ENCODE results near the gene PSME1. TPM values are rescaled to one million over a fixed set of nuclear protein-coding genes. Genes with fewer than 3 reads are reported as not detected.

The PSME1 gene
- total and polyA plus RNA-seq, 2 of the 13 experiments (the other 11 are each of a cell fraction or from before 2014, with no cell fraction given), result 159 to 608 TPM

GRCh38 chr14:24146978-24147760, 11.2 kb downstream of the PSME1 start, which contains the start of gene RNF31 (continued):
- no peak for TF ChIP-seq SP1 (IDR thresholded peaks at IDR 0.05)
- peak; percentile 93 for TF ChIP-seq SP1 (CRISPR knock-in tag; IDR thresholded peaks at IDR 0.05)
- peak; percentile 21; the same call in 1 of the 2 replicates for TF ChIP-seq ZNF772 (CRISPR knock-in tag; IDR thresholded peaks at IDR 0.05)
- TF ChIP-seq ZNF33A (CRISPR knock-in tag; IDR thresholded peaks at IDR 0.05; ENCODE audit: borderline replicate concordance), result no peak
- TF ChIP-seq BRF2 (CRISPR knock-in tag; IDR thresholded peaks at IDR 0.05), result peak; percentile 85
- peak; percentile 78 for TF ChIP-seq KMT2B (CRISPR knock-in tag; IDR thresholded peaks at IDR 0.05)
- peak; percentile 94 for TF ChIP-seq ARHGAP35 (CRISPR knock-in tag; IDR thresholded peaks at IDR 0.05; ENCODE audit: borderline replicate concordance)
- peak; percentile 24; the same call in 1 of the 2 replicates for TF ChIP-seq ZNF44 (CRISPR knock-in tag; IDR thresholded peaks at IDR 0.05)
- TF ChIP-seq ELF3 (CRISPR knock-in tag; IDR thresholded peaks at IDR 0.05), result peak; percentile 93
- no peak for TF ChIP-seq ZNF644 (CRISPR knock-in tag; IDR thresholded peaks at IDR 0.05; ENCODE audit: low read depth)
- TF ChIP-seq IRX3 (CRISPR knock-in tag; IDR thresholded peaks at IDR 0.05; ENCODE audit: borderline replicate concordance, low read depth), result no peak
- TF ChIP-seq MEF2D (CRISPR knock-in tag; IDR thresholded peaks at IDR 0.05), result peak; percentile 66; the same call in 1 of the 2 replicates
- TF ChIP-seq ZSCAN29 (CRISPR knock-in tag; conservative IDR thresholded peaks at IDR 0.05), result 0 out of 2 replicates have a peak, but pooled peaks have one; percentile 20
- TF ChIP-seq ZNF646 (CRISPR knock-in tag; IDR thresholded peaks at IDR 0.05), result no peak
- no peak for TF ChIP-seq ZBTB7A (CRISPR knock-in tag; IDR thresholded peaks at IDR 0.05)
- TF ChIP-seq ZNF317 (CRISPR knock-in tag; IDR thresholded peaks at IDR 0.05), result peak; percentile 93
- no peak for TF ChIP-seq PCBP1 (IDR thresholded peaks at IDR 0.05; ENCODE audit: borderline replicate concordance, low read depth, low read length)

All from HepG2 (cell line).